ENCODE results near the gene GYS1.
A peak's percentile ranks its signal among the peaks of the same experiment; 100 is the strongest.
"Not testable (repeated sequence)": the region's sequence is repeated elsewhere in the genome, so short reads cannot be mapped to it uniquely, and the experiment has no call there.

GYS1 gene

DNA sequence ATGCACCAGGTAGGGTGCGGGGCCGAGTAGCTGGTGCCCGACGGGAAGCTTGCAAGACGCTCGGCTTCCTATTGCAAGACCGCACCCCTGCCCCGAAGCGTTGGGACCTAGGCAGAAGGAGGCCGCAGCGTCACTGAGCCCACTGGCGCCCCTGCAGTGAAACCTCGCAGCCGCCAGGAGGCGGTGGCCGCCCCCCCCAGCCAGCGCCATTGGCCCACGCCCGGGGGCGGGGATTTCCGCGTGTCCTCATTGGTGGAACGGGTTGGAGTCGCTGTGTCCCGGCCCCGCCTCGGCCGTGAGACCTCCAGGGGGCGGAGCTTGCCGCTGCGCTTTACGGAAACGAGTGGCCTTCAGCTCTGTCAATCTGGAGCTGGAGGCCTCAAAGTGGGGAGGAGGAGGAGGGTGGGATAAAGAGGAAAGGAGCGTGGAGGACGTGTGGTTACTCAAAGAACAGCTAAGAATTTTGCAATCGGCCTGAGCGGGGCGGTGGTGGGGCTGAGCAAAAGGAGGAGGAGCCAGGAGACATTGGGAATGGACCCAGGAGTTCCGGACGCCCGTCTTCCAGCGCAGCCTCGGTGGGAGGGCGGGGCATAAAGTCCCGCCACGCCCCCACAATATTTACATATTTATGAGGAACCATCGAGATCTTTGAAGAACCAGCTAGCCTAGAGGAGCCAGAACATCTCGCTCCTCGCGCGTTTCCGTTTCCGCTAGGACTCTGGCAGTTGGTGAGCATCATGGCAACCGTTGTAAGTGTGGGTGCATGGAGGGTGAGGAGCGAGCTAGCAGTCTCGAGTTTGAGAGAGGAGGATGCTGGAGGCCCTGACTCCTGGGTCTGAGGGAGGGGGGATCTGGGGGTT, at the start of gene GYS1, which contains the start of gene RUVBL2:
Gene GYS1, minus strand, starts transcription at position 135 of the 860 bp plus-strand sequence. CDS start 197 bp downstream, outside the sequence.
Gene RUVBL2, plus strand, starts transcription at position 713 of the 860 bp plus-strand sequence. Its CDS starts 25 bp downstream, at position 738.
- peak; percentile 98 for DNase-seq (ENCODE audit: low read depth)

- DNase-seq (ENCODE audit: low read depth), result not testable (repeated sequence)
Measured at GRCh38 chr19:49042666-49043065, 49.6 kb upstream of the GYS1 start.

GRCh38 chr19:49042177-49042576, 49.1 kb upstream of the GYS1 start:
- DNase-seq (ENCODE audit: low read depth), result no peak

DNA sequence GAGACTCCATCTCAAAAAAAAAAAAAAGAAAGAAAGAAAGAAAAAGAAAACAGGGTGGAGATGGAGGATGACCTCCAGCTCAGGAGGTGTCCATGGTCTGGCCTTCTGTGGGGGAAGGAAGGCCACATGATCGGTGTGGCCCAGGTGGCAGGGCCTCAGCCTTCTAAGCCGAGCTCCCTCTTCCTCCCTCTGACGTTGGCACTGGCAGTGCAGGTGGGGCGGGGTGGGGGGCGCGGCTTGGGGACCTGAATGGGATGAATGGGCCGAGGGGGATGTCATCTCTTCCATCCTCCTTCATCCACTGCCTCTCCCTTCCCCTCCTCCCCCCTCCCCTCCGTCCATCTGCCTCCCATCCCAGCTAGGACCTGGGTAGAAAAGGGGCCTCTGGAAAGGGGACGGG, 46.6 kb upstream of the GYS1 start:
- not testable (repeated sequence) for DNase-seq (ENCODE audit: low read depth)

DNA sequence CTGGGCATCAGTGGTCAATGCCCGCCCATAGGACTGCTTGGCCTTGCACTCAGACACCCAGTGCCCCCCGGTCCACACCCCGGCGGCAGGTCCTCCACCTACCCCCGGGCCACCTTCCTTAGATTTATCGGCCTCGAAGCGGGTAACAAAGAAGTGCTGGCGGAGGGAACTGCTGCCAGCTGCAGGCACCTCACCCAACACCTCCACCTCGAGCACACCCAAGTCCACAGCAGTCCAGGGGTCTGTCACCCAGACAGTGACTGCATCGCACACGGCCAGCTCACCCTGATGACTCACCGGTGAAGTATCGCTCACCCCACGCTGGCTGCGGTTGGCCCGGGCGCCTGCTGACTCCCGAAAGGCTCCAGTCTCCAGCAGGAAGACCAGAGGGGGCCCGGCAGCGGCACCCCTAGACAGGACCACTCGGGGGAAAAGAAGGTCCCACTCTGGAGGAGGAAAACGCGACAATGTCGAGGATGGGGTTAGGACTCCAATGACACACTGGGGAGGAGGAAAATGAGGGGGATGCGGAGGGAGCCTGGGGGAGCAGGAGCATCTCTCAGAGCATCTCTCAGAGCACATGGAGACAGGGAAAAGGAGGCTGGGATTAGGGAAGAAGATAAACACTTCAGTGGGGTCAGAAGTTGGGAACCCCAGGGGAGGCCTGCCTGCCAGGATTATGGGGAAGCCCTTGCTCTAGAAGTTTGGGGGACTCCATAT, 45.6 kb upstream of the GYS1 start:
- not testable (repeated sequence) for DNase-seq (ENCODE audit: low read depth)

- DNase-seq (ENCODE audit: low read depth), result not testable (repeated sequence)
Measured at GRCh38 chr19:49038111-49038510, 45.0 kb upstream of the GYS1 start.

GRCh38 chr19:49036815-49037214, 43.7 kb upstream of the GYS1 start, which contains the start of gene CGB1:
TSS of gene CGB1 (minus strand) at chr19:49036895. CDS start at chr19:49036711, 184 bp downstream.
- DNase-seq (ENCODE audit: low read depth), result not testable (repeated sequence)

GRCh38 chr19:49031642-49032301, 38.7 kb upstream of the GYS1 start, which contains the start of gene CGB2:
TSS of gene CGB2 (plus strand) at chr19:49031890. CDS start at chr19:49032096, 206 bp downstream.
- not testable (repeated sequence) for DNase-seq (ENCODE audit: low read depth)

GRCh38 chr19:49030323-49030722, 37.2 kb upstream of the GYS1 start:
- not testable (repeated sequence) for DNase-seq (ENCODE audit: low read depth)

GRCh38 chr19:49029749-49030148, 36.6 kb upstream of the GYS1 start:
- not testable (repeated sequence) for DNase-seq (ENCODE audit: low read depth)

DNA sequence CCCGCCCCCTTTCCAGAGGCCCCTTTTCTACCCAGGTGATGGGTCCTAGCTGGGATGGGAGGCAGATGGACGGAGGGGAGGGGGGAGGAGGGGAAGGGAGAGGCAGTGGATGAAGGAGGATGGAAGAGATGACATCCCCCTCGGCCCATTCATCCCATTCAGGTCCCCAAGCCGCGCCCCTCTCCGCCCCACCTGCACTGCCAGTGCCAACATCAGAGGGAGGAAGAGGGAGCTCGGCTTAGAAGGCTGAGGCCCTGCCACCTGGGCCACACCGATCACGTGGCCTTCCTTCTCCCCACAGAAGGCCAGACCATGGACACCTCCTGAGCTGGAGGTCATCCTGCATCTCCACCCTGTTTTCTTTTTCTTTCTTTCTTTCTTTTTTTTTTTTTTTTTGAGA, 35.6 kb upstream of the GYS1 start:
- DNase-seq (ENCODE audit: low read depth), result not testable (repeated sequence)

DNA sequence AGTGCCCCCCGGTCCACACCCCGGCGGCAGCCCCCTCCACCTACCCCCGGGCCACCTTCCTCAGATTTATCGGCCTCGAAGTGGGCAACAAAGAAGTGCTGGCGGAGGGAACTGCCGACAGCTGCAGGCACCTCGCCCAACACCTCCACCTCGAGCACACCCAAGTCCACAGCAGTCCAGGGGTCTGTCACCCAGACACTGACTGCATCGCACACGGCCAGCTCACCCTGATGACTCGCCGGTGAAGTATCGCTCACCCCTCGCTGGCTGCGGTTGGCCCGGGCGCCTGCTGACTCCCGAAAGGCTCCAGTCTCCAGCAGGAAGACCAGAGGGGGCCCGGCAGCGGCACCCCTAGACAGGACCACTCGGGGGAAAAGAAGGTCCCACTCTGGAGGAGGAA, 32.5 kb upstream of the GYS1 start:
- not testable (repeated sequence) for DNase-seq (ENCODE audit: low read depth)

- not testable (repeated sequence) for DNase-seq (ENCODE audit: low read depth)
Measured at GRCh38 chr19:49025088-49025487, 32.0 kb upstream of the GYS1 start.

DNA sequence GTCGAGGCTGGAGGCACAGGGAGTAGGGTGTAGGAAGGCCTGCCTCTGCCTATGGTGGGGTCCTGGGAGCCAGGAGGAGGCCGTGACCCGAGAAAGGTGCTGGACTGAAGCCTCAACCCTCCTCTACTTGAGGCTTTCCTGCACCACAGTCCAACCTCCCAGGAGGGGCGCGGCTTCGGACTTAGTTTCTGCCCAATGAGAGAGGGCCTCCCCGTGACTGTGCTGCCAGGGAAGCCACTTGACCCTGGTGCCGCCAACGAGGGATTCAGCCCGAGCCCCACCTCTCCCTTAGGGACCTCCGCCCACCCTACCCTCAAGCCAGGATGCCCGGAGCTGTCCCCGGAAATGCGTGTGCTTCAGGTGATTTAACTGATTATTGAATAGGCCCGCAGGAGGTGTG, 31.1 kb upstream of the GYS1 start, which contains the start of gene CGB3:
Gene CGB3, minus strand, starts transcription at position 101 of the 400 bp plus-strand sequence. CDS start 362 bp downstream, outside the sequence.
- not testable (repeated sequence) for DNase-seq (ENCODE audit: low read depth)

DNA sequence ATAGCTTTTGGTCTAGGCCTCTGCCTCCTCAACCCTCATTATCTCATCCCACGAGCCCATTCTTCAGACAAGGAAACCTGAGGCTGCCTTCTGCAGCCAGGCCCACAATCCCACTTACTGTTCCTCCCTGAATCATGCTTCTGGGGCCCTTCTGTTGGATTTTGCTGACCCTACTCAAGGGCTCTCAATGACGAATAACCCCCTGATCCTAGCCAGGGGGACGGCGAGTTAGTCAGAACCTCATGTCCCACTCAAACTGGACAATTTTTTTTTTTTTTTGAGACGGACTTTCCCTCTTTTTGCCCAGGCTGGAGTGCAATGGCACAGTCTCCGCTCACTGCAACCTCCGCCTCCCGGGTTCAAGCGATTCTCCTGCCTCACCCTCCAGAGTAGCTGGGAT, 29.0 kb upstream of the GYS1 start:
- no peak for DNase-seq (ENCODE audit: low read depth)

- no peak for DNase-seq (ENCODE audit: low read depth)
Measured at GRCh38 chr19:49020931-49021895, 28.1 kb upstream of the GYS1 start.

DNA sequence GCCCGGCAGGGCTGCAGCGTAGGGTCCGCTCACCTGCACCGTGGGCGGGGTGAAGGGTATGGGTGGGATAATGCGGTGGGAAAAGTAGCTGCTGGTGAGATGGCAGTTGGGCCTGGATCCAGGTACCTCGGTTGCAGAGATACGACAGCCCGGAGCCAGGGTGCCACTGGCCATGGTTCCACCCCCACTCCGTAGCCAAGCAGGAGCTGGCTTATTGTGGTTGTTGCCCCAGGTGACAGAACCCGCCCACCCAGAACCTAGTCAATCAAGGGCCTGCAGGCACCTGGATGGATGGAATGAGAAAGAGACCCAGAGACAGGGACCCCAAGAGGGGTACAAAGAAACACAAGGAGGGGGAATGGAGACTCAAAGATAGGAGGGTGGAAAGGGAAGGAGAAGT, 27.2 kb upstream of the GYS1 start:
- no peak for DNase-seq (ENCODE audit: low read depth)

DNA sequence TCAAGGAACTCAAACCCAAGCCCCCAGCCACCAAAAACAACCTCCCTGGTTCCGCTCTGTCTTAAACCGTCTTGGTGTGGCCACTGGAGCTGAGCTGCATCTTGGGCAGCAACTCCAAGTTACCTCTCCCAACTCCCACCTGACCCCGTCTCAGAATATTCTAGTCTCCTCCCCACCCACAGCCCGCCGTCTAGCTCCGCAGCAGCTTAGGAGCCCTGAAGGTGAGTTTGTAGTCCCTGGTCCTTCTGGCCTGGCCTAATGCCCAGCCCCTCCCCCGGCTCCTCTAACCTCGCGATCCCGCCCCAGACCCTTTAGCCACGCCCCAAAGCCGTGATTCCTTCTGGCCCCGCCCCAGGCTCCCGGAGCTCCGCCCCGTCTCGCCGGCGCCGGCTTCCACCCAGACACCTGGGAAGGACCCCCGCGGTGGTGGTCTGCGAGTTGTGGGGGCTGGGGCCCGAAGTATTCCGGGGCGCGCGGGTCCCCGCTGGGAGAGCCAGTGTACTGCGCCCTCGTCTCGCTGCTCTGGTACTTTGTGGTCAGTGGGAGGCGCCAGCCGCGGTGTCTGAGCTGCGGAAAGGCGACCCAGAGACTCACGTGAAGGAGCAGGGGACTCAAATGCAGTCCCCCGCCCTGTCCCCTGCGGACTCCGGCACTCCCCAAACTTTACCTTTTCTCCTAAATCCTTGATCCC, 26.3 kb upstream of the GYS1 start:
- no peak for DNase-seq (ENCODE audit: low read depth)

- DNase-seq (ENCODE audit: low read depth), result not testable (repeated sequence)
Measured at GRCh38 chr19:49018388-49019241, 25.5 kb upstream of the GYS1 start.

Data from GM04503 (cell line).